LNCaP clone FGC (cell line): ENCODE data around the gene ZKSCAN3.
A peak's percentile ranks its signal among the peaks of the same experiment; 100 is the strongest.

ENCODE experiments used
- DNase-seq: peaks from one replicate; pipeline ENCODE4 v3.0.0-alpha.2; 2011; ENCODE audit warnings: low read depth
- H3K4me3 ChIP-seq: 2 replicates; pipeline ENCODE4 v1.5.1; 2011; ENCODE audit warnings: mild to moderate bottlenecking, low read depth, low read length, control low read depth
- CTCF ChIP-seq: IDR thresholded peaks from 2 replicates; pipeline ENCODE4 v1.5.1; 2012; ENCODE audit warnings: mild to moderate bottlenecking; ENCODE audit not compliant: control insufficient read depth, insufficient read depth; ENCODE audit errors: extremely low read depth

ZKSCAN3 gene

DNA sequence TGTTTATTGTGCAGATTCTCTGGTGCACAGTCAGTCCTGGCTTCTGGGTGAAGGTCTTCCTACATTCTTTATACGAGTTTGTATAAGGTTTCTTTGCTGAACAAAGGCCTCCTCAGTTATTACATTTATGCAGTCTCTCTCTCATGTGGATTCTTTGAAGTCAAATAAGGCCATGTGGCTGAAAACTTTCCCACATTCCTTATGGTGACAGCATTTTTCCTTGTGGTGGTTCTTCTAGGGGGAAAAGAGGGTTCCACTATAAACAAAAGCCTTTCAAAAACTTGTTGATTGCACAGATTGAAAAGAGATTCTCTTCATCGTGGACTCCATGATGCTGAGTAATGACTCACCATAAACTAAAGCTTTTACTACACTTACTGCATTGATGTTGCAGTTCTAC lies 30.6 kb downstream of the ZKSCAN3 start:
- peak overlapping the region; percentile 58 for H3K4me3 ChIP-seq
- no peak for TF ChIP-seq CTCF
- DNase-seq, result no peak

GRCh38 chr6:28383235-28384142 lies 33.7 kb downstream of the ZKSCAN3 start:
- peak overlapping the region; percentile 58 for H3K4me3 ChIP-seq
- peak; percentile 74 for TF ChIP-seq CTCF
- DNase-seq, result peak; percentile 88

DNA sequence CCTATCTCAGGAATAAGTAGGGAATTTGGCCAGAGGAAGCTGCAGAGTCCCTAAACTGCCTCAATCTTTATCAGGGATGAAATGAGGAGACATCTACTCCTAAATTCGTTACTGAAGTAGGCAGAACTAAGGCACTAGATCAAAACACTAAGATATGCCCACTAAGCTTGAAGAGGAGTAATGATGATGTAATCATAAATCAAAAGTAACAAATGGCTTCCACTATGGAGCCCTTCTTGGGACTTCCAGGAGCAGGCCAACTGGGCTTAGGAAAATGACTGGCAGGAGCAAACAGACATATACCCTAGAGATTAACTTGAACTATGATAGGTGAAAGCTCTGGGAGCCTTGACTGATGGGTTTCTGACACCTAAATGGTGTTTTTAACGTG lies 34.4 kb downstream of the ZKSCAN3 start:
- TF ChIP-seq CTCF, result no peak
- DNase-seq, result no peak
- H3K4me3 ChIP-seq, result no peak overlapping the region

DNA sequence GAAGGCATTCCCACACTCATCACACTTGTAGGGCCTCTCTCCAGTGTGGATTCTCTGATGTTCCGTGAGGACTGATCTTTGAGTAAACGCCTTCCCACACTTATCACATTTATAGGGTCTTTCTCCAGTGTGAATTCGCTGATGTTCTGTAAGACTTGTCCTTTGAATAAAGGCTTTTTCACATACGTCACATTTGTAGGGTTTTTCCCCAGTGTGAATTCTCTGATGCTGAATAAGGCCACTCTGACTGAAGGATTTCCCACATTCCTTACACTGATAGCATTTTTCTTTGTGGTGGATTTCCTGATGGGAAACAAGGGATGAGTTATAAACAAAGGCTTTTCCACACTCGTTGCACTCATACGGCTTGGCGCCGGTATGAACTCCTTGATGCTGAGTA lies 40.9 kb downstream of the ZKSCAN3 start:
- TF ChIP-seq CTCF, result no peak
- DNase-seq, result no peak
- no peak overlapping the region for H3K4me3 ChIP-seq

- DNase-seq, result no peak
- TF ChIP-seq CTCF, result peak; percentile 47
- H3K4me3 ChIP-seq, result no peak overlapping the region
These were observed 44.3 kb downstream of the ZKSCAN3 start for GRCh38 chr6:28393912-28394662.

DNA sequence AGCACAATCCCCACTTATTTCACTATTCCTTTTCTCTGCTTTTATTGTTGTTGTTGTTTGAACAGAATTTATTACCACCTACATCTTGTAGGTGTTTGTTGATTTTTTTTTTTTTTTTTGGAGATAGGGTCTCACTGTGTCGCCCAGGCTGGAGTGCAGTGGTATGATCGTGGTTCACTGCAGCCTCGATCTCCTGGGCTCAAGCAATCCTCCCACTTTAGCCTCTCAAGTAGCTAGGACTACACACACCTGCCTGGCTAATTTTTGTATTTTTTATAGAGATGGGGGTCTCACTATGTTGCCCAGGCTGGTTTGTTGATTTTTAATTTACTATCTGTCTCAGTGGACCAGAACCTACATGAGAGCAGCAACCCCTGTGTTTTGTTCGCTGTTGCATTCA lies 46.2 kb downstream of the ZKSCAN3 start:
- no peak overlapping the region for H3K4me3 ChIP-seq
- no peak for TF ChIP-seq CTCF
- DNase-seq, result no peak
